ENCODE results near the gene ZFAND6. TPM values are rescaled to one million over a fixed set of nuclear protein-coding genes. Genes with fewer than 3 reads are reported as not detected.

ZFAND6 gene
- total and polyA plus RNA-seq, 8 donors, result 71.0 to 137 (median 117) TPM

GRCh38 chr15:80052597-80053304 is 6.7 kb upstream of the ZFAND6 start:
- no peaks in the 10 kb centered on the region for H3K27me3 ChIP-seq
- H3K27ac ChIP-seq, result no peak overlapping the region
- no peaks in the 10 kb centered on the region for H3K4me1 ChIP-seq
- no peak for TF ChIP-seq CTCF (IDR thresholded peaks at IDR 0.05)
- DNase-seq (no peak), ATAC-seq (peak; percentile 64)
- no peaks in the 10 kb centered on the region for H3K9me3 ChIP-seq
- H3K36me3 ChIP-seq, result no peaks in the 10 kb centered on the region
- no peak overlapping the region for H3K4me3 ChIP-seq
- intact Hi-C loops (cut with DNase I), result no loop called here

DNA sequence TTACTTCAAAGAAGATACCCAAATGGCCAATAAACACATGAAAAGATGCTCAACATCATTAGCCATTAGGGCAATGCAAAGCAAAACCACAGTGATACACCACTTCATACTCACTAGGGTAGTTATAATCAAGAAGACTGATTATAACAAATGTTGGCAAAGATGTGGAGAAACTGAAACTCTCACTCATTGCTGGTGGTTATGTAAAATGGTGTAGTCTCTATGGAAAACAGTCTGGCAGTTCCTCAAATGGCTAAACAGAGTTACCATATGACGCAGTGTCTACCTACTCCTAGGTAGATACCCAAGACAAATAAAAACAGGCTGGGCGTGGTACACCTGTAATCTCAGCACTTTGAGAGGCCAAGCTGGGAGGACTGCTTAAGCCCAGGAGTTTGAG is 3.5 kb upstream of the ZFAND6 start:
- no peaks in the 10 kb centered on the region for H3K27me3 ChIP-seq
- H3K9me3 ChIP-seq, result no peaks in the 10 kb centered on the region
- H3K27ac ChIP-seq, result no peak overlapping the region
- H3K36me3 ChIP-seq, result no peaks in the 10 kb centered on the region
- ATAC-seq, result no peak
- no peak for DNase-seq
- H3K4me1 ChIP-seq, result peaks cover 0 to 12% of the 10 kb centered on the region in 2 donors
- intact Hi-C loops (cut with DNase I), result no loop called here
- no peak overlapping the region for H3K4me3 ChIP-seq
- TF ChIP-seq CTCF (IDR thresholded peaks at IDR 0.05), result no peak

GRCh38 chr15:80058044-80058443 is 1.4 kb upstream of the ZFAND6 start:
- no peak for ATAC-seq
- no peak for TF ChIP-seq CTCF (IDR thresholded peaks at IDR 0.05)
- no peaks in the 10 kb centered on the region for H3K9me3 ChIP-seq
- no peak for DNase-seq
- H3K27ac ChIP-seq, result no peak overlapping the region
- peaks cover 0 to 33% of the 10 kb centered on the region in 2 donors for H3K4me1 ChIP-seq
- H3K4me3 ChIP-seq, result no peak overlapping the region
- no peaks in the 10 kb centered on the region for H3K27me3 ChIP-seq
- no peaks in the 10 kb centered on the region for H3K36me3 ChIP-seq
- intact Hi-C loops (cut with DNase I), result no loop called here

- no peaks in the 10 kb centered on the region for H3K9me3 ChIP-seq
- intact Hi-C loops (cut with DNase I), result no loop called here
- no peaks in the 10 kb centered on the region for H3K36me3 ChIP-seq
- H3K27ac ChIP-seq, result peak overlapping the region; percentile 96 to 97
- peaks cover 0 to 38% of the 10 kb centered on the region in 2 donors for H3K4me1 ChIP-seq
- no peaks in the 10 kb centered on the region for H3K27me3 ChIP-seq
- TF ChIP-seq CTCF (IDR thresholded peaks at IDR 0.05), result no peak
- DNase-seq (peak in 2 of 4 donors; percentile 43 to 93), ATAC-seq (peak; percentile 81)
- H3K4me3 ChIP-seq, result peak overlapping the region; percentile 77 to 80
Observed at GRCh38 chr15:80059786-80060355, 395 bp downstream of the ZFAND6 start.

DNA sequence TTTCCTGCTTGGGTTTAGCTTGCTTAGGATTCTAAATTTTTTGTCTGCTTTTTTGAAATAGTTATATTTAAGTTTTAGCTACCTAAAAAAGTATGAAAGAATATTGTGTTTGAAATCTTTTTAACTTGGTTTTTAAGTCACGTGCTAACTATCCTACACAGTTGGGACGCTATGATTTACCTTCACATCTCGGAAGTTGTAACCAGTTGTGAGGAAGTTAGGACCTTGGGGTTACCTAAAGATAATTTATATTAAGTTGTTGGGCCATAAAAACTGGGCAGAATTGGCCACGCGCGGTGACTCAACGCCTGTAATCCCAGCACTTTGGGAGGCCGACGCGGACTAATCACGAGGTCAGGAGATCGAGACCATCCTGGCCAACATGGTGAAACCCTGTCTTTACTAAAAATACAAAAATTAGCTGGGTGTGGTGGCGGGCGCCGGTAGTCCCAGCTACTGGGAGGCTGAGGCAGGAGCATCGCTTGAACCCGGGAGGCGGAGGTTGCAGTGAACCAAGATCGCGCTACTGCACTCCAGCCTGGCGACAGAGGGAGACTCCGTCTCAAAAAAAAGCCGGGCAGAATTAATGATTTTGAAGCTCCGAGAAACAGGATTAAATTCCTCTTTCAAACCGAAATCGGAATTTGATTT is 1.0 kb downstream of the ZFAND6 start:
- no peak for TF ChIP-seq CTCF (IDR thresholded peaks at IDR 0.05)
- H3K4me3 ChIP-seq, result peak overlapping the region; percentile 77 to 80
- intact Hi-C loops (cut with DNase I), result no loop called here
- H3K27ac ChIP-seq, result peak overlapping the region; percentile 96 to 97
- ATAC-seq (no peak), DNase-seq (peak in 1 of 4 donors; percentile 52)
- no peaks in the 10 kb centered on the region for H3K9me3 ChIP-seq
- no peaks in the 10 kb centered on the region for H3K27me3 ChIP-seq
- H3K4me1 ChIP-seq, result peaks cover 0 to 38% of the 10 kb centered on the region in 2 donors
- H3K36me3 ChIP-seq, result no peaks in the 10 kb centered on the region

Measured in left lung (tissue), 10 donors.